Measurements from ENCODE around the gene EPN3. TPM values are rescaled to one million over a fixed set of nuclear protein-coding genes. Genes with fewer than 3 reads are reported as not detected.

EPN3 gene
- total and polyA plus RNA-seq, 4 donors = 1.3 to 2.6 (median 2.5) TPM

DNA sequence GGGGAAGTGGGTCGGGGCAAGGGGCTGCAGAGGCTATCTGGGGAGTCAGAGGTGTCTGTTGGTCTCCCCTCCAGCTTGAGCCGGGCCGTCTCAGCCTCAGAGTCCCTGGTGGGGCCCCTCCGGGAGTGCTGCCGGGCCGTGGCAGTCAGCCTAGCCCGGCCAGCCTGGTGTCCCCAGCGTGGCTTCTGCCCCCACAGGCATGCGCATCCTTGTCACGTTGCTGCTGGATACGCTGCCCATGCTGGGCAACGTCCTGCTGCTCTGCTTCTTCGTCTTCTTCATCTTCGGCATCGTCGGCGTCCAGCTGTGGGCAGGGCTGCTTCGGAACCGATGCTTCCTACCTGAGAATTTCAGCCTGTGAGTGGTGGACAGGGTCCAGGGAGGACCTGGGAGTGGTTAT lies 39.1 kb downstream of the EPN3 start:
- TF ChIP-seq CTCF (IDR thresholded peaks at IDR 0.05; ENCODE audit: control extremely low read depth, extremely low read depth) = no peak
- WGBS, 2 donors = 82 to 86% methylated on average over 19 of the region's 19 CpGs
- Histone ChIP-seq H3K27ac (ENCODE audit: low read depth in 1 of 2, low read length in 1 of 2) (no peak overlapping the region), H3K9me3 (ENCODE audit: control insufficient read depth in 4 of 4, insufficient read depth in 3 of 4, low read length in 3 of 4) (peaks cover 0 to 2% (median 0%) of the 10 kb centered on the region in 4 donors), H3K36me3 (ENCODE audit: control insufficient read depth in 4 of 4, insufficient read depth in 4 of 4, low read length in 4 of 4) (peaks cover 0 to 25% (median 8%) of the 10 kb centered on the region in 4 donors), H3K27me3 (ENCODE audit: control insufficient read depth in 3 of 3, insufficient read depth in 3 of 3, low read length in 2 of 3) (no peaks in the 10 kb centered on the region), H3K4me1 (ENCODE audit: control insufficient read depth in 5 of 5, insufficient read depth in 5 of 5, low read length in 5 of 5) (peaks cover 0 to 9% (median 0%) of the 10 kb centered on the region in 5 donors), H3K9ac (ENCODE audit: insufficient read depth in 1 of 2, low read length in 2 of 2) (no peak overlapping the region), H3K4me3 (no peak overlapping the region)
- ATAC-seq (ENCODE audit: insufficient read depth, low FRiP score) (no peak), DNase-seq (no peak)

- H3K9ac ChIP-seq (ENCODE audit: insufficient read depth in 1 of 2, low read length in 2 of 2) = no peak overlapping the region
- no peak overlapping the region for H3K27ac ChIP-seq (ENCODE audit: low read depth in 1 of 2, low read length in 1 of 2)
- H3K4me3 ChIP-seq = no peak overlapping the region
- H3K4me1 ChIP-seq (ENCODE audit: control insufficient read depth in 5 of 5, insufficient read depth in 5 of 5, low read length in 5 of 5) = no peaks in the 10 kb centered on the region
- no peaks in the 10 kb centered on the region for H3K27me3 ChIP-seq (ENCODE audit: control insufficient read depth in 3 of 3, insufficient read depth in 3 of 3, low read length in 2 of 3)
- 96 to 97% methylated on average over 20 of the region's 20 CpGs for WGBS, 2 donors
- H3K9me3 ChIP-seq (ENCODE audit: control insufficient read depth in 4 of 4, insufficient read depth in 3 of 4, low read length in 3 of 4) = peaks cover 0 to 2% (median 0%) of the 10 kb centered on the region in 4 donors
- H3K36me3 ChIP-seq (ENCODE audit: control insufficient read depth in 4 of 4, insufficient read depth in 4 of 4, low read length in 4 of 4) = peaks cover 0 to 32% (median 11%) of the 10 kb centered on the region in 4 donors
- ATAC-seq (ENCODE audit: insufficient read depth, low FRiP score) = no peak
- DNase-seq = no peak
- TF ChIP-seq CTCF (IDR thresholded peaks at IDR 0.05; ENCODE audit: control extremely low read depth, extremely low read depth) = no peak
These were observed 40.0 kb downstream of the EPN3 start for GRCh38 chr17:50572541-50572940.

GRCh38 chr17:50573866-50574611 lies 41.5 kb downstream of the EPN3 start:
- 87 to 88% methylated on average over 12 of the region's 12 CpGs for WGBS, 2 donors
- no peak for ATAC-seq (ENCODE audit: insufficient read depth, low FRiP score)

More at GRCh38 chr17:50573866-50574611, 41.5 kb downstream of the EPN3 start:
- no peak for TF ChIP-seq CTCF (IDR thresholded peaks at IDR 0.05; ENCODE audit: control extremely low read depth, extremely low read depth)
- H3K36me3 ChIP-seq (ENCODE audit: control insufficient read depth in 4 of 4, insufficient read depth in 4 of 4, low read length in 4 of 4) = peaks cover 0 to 31% (median 14%) of the 10 kb centered on the region in 4 donors
- no peak overlapping the region for H3K9ac ChIP-seq (ENCODE audit: insufficient read depth in 1 of 2, low read length in 2 of 2)
- no peaks in the 10 kb centered on the region for H3K9me3 ChIP-seq (ENCODE audit: control insufficient read depth in 4 of 4, insufficient read depth in 3 of 4, low read length in 3 of 4)
- no peak overlapping the region for H3K27ac ChIP-seq (ENCODE audit: low read depth in 1 of 2, low read length in 1 of 2)
- no peaks in the 10 kb centered on the region for H3K27me3 ChIP-seq (ENCODE audit: control insufficient read depth in 3 of 3, insufficient read depth in 3 of 3, low read length in 2 of 3)
- DNase-seq = no peak
- no peak overlapping the region for H3K4me3 ChIP-seq
- H3K4me1 ChIP-seq (ENCODE audit: control insufficient read depth in 5 of 5, insufficient read depth in 5 of 5, low read length in 5 of 5) = no peaks in the 10 kb centered on the region

All from lung (tissue), 12 donors.